Stimulated activated CD4-positive, alpha-beta T cell treated with anti-CD3 and anti-CD28 coated beads, Interleukin-4, amount 100 ng/mL, for 4 hours (primary cell): ENCODE results near the gene SIK3.
"Not testable (repeated sequence)": the region's sequence is repeated elsewhere in the genome, so short reads cannot be mapped to it uniquely, and the experiment has no call there.

ENCODE experiments used
- DNase-seq, 2 experiments: peaks; one replicate each; pipeline ENCODE4 v3.0.0-alpha.2; 2020

Gene SIK3

GRCh38 chr11:117042689-117043088, 55.5 kb downstream of the SIK3 start:
- DNase-seq: no peak

GRCh38 chr11:117039900-117040299, 58.3 kb downstream of the SIK3 start:
- DNase-seq: no peak

GRCh38 chr11:117039270-117039669, 59.0 kb downstream of the SIK3 start:
- no peak for DNase-seq

GRCh38 chr11:117037975-117038350, 60.3 kb downstream of the SIK3 start:
- DNase-seq: no peak

GRCh38 chr11:117037279-117037974, 60.8 kb downstream of the SIK3 start:
- no peak for DNase-seq

GRCh38 chr11:117034901-117035300, 63.3 kb downstream of the SIK3 start:
- no peak for DNase-seq

GRCh38 chr11:117026593-117027330, 71.5 kb downstream of the SIK3 start:
- DNase-seq: no peak

- not testable (repeated sequence) for DNase-seq
Observed at GRCh38 chr11:117023707-117024106, 74.5 kb downstream of the SIK3 start.

GRCh38 chr11:117023178-117023577, 75.0 kb downstream of the SIK3 start:
- DNase-seq: no peak

GRCh38 chr11:117022526-117022925, 75.7 kb downstream of the SIK3 start:
- DNase-seq: no peak

- DNase-seq: no peak
Observed at GRCh38 chr11:117020869-117021564, 77.2 kb downstream of the SIK3 start.

GRCh38 chr11:117020287-117020686, 77.9 kb downstream of the SIK3 start:
- no peak for DNase-seq

- no peak for DNase-seq
Observed at GRCh38 chr11:117019871-117020270, 78.4 kb downstream of the SIK3 start.

GRCh38 chr11:117017456-117017855, 80.8 kb downstream of the SIK3 start:
- no peak for DNase-seq

GRCh38 chr11:117016747-117017146, 81.5 kb downstream of the SIK3 start:
- DNase-seq: no peak

GRCh38 chr11:117016246-117016645, 82.0 kb downstream of the SIK3 start:
- no peak for DNase-seq

GRCh38 chr11:117011541-117011898, 86.7 kb downstream of the SIK3 start:
- DNase-seq: no peak

- DNase-seq: no peak
Observed at GRCh38 chr11:117010808-117011540, 87.3 kb downstream of the SIK3 start.

GRCh38 chr11:117009905-117010605, 88.2 kb downstream of the SIK3 start:
- no peak for DNase-seq

- no peak for DNase-seq
Observed at GRCh38 chr11:117005758-117006157, 92.5 kb downstream of the SIK3 start.

- DNase-seq: no peak
Observed at GRCh38 chr11:117002639-117003299, 95.5 kb downstream of the SIK3 start.
